Measurements from ENCODE around the gene GUCY2D. TPM values are rescaled to one million over a fixed set of nuclear protein-coding genes. Genes with fewer than 3 reads are reported as not detected.

The GUCY2D gene
- total RNA-seq, 3 donors from 2014 or later (not counting 1 experiment from before 2014, with no cell fraction given), result not detected

- Histone ChIP-seq H3K27ac (ENCODE audit: low read length) (no peak overlapping the region), H3K4me3 (ENCODE audit: low read length) (no peak overlapping the region), H3K36me3 (ENCODE audit: control insufficient read depth, insufficient read depth, low read length) (no peaks in the 10 kb centered on the region), H3K9me3 (ENCODE audit: control insufficient read depth, insufficient read depth, low read length) (no peaks in the 10 kb centered on the region), H3K4me1 (ENCODE audit: control insufficient read depth, insufficient read depth, low read length) (peaks cover 25% of the 10 kb centered on the region), H3K27me3 (ENCODE audit: control insufficient read depth, insufficient read depth, low read length) (no peaks in the 10 kb centered on the region)
- no peaks in the 10 kb centered on the region for H3K27me3 Mint-ChIP-seq (ENCODE audit: low read depth in 2 of 2)
- H3K27ac Mint-ChIP-seq, result no peak overlapping the region
- peaks cover 23 to 31% of the 10 kb centered on the region in 2 donors for H3K4me1 Mint-ChIP-seq
- intact Hi-C loops (cut with micrococcal nuclease), result no loop called here
- no peak overlapping the region for H3K4me3 Mint-ChIP-seq
- DNase-seq (no peak), ATAC-seq (no peak)
- TF ChIP-seq CTCF (IDR thresholded peaks at IDR 0.05), result no peak
- no peaks in the 10 kb centered on the region for H3K36me3 Mint-ChIP-seq
- WGBS (ENCODE audit: insufficient coverage), result 97% methylated on average over 6 of the region's 6 CpGs
- no peaks in the 10 kb centered on the region for H3K9me3 Mint-ChIP-seq
Observed at GRCh38 chr17:8052256-8053252, 50.1 kb downstream of the GUCY2D start.

GRCh38 chr17:8053600-8053999 is 51.2 kb downstream of the GUCY2D start:
- H3K9me3 Mint-ChIP-seq, result no peaks in the 10 kb centered on the region
- ATAC-seq, result no peak
- no peaks in the 10 kb centered on the region for H3K36me3 Mint-ChIP-seq
- Histone ChIP-seq H3K36me3 (ENCODE audit: control insufficient read depth, insufficient read depth, low read length) (no peaks in the 10 kb centered on the region), H3K27ac (ENCODE audit: low read length) (no peak overlapping the region), H3K4me1 (ENCODE audit: control insufficient read depth, insufficient read depth, low read length) (peaks cover 30% of the 10 kb centered on the region), H3K9me3 (ENCODE audit: control insufficient read depth, insufficient read depth, low read length) (no peaks in the 10 kb centered on the region), H3K27me3 (ENCODE audit: control insufficient read depth, insufficient read depth, low read length) (no peaks in the 10 kb centered on the region), H3K4me3 (ENCODE audit: low read length) (no peak overlapping the region)
- no peak for TF ChIP-seq CTCF (IDR thresholded peaks at IDR 0.05)
- no peak overlapping the region for H3K4me3 Mint-ChIP-seq
- DNase-seq, result no peak
- intact Hi-C loops (cut with micrococcal nuclease), result no loop called here
- H3K27ac Mint-ChIP-seq, result no peak overlapping the region
- H3K27me3 Mint-ChIP-seq (ENCODE audit: low read depth in 2 of 2), result peaks cover 0 to 1% of the 10 kb centered on the region in 2 donors
- WGBS (ENCODE audit: insufficient coverage), result 96% methylated on average over 7 of the region's 7 CpGs
- H3K4me1 Mint-ChIP-seq, result peaks cover 23 to 36% of the 10 kb centered on the region in 2 donors

GRCh38 chr17:8055851-8056231 is 53.4 kb downstream of the GUCY2D start:
- peak overlapping the region; percentile 54 for H3K27ac ChIP-seq (ENCODE audit: low read length)
- H3K4me3 Mint-ChIP-seq, result peak overlapping the region; percentile 66

More at GRCh38 chr17:8055851-8056231, 53.4 kb downstream of the GUCY2D start:
- H3K4me1 Mint-ChIP-seq, result peaks cover 23 to 36% of the 10 kb centered on the region in 2 donors
- TF ChIP-seq CTCF (IDR thresholded peaks at IDR 0.05), result no peak
- ATAC-seq (no peak), DNase-seq (no peak)
- H3K36me3 Mint-ChIP-seq, result no peaks in the 10 kb centered on the region
- intact Hi-C loops (cut with micrococcal nuclease), result loop anchor here (2.0 to 5.0 kb wide), 4 partner anchors 17 to 234 kb away; no protein-coding TSS in a partner anchor
- WGBS (ENCODE audit: insufficient coverage), result 65% methylated on average over 2 of the region's 3 CpGs
- Histone ChIP-seq H3K4me1 (ENCODE audit: control insufficient read depth, insufficient read depth, low read length) (peaks cover 30% of the 10 kb centered on the region), H3K9me3 (ENCODE audit: control insufficient read depth, insufficient read depth, low read length) (no peaks in the 10 kb centered on the region), H3K36me3 (ENCODE audit: control insufficient read depth, insufficient read depth, low read length) (no peaks in the 10 kb centered on the region), H3K27me3 (ENCODE audit: control insufficient read depth, insufficient read depth, low read length) (peaks cover 5% of the 10 kb centered on the region), H3K4me3 (ENCODE audit: low read length) (no peak overlapping the region)
- peak overlapping the region; percentile 52 to 80 for H3K27ac Mint-ChIP-seq
- H3K27me3 Mint-ChIP-seq (ENCODE audit: low read depth in 2 of 2), result peaks cover 8 to 23% of the 10 kb centered on the region in 2 donors
- no peaks in the 10 kb centered on the region for H3K9me3 Mint-ChIP-seq

Measured in natural killer cell (primary cell).